ENCODE data around the gene TNK1. TPM values are rescaled to one million over a fixed set of nuclear protein-coding genes. Genes with fewer than 3 reads are reported as not detected.

TNK1 gene
- total RNA-seq, 1 experiment from 2014 or later, result 16.8 TPM

- CTCF ChIA-PET, result interaction anchor here (0.8 to 1.4 kb wide), 6 partner anchors 11 to 283 kb away, joined by 3 to 20 read pairs (median 4); partner anchors contain the start of genes PLSCR3, TMEM102, TNK1 and TP53
- ATAC-seq, result peak; percentile 35
- TF ChIP-seq CTCF (IDR thresholded peaks at IDR 0.05 in 2 of 3, conservative IDR thresholded peaks at IDR 0.05 in 1 of 3; ENCODE audit: borderline replicate concordance in 1 of 3, insufficient read depth in 1 of 3, low read depth in 2 of 3, low read length in 2 of 3) (no peak), ZNF274 (IDR thresholded peaks at IDR 0.05; ENCODE audit: low read depth, low read length) (no peak), EZH2 (IDR thresholded peaks at IDR 0.05) (no peak), CBX3 (IDR thresholded peaks at IDR 0.05; ENCODE audit: low read depth) (no peak), YY1 (IDR thresholded peaks at IDR 0.05; ENCODE audit: extremely low read depth, insufficient replicate concordance, low read depth, low read length) (peak; percentile 39), ZFX (IDR thresholded peaks at IDR 0.05) (0 out of 2 replicates have a peak, but pooled peaks have one; percentile 14), EZH2phosphoT487 (IDR thresholded peaks at IDR 0.05; ENCODE audit: borderline replicate concordance) (no peak), MAX (IDR thresholded peaks at IDR 0.05) (no peak), CEBPB (IDR thresholded peaks at IDR 0.05; ENCODE audit: low read depth) (no peak), FOSL1 (IDR thresholded peaks at IDR 0.05; ENCODE audit: low read depth) (no peak), RAD21 (IDR thresholded peaks at IDR 0.05; ENCODE audit: low read depth) (no peak), SP1 (IDR thresholded peaks at IDR 0.05; ENCODE audit: low read depth) (no peak), TCF7L2 (IDR thresholded peaks at IDR 0.05; ENCODE audit: borderline replicate concordance, extremely low read depth, insufficient read depth, insufficient read length) (no peak), POLR2A (IDR thresholded peaks at IDR 0.05; ENCODE audit: borderline replicate concordance, extremely low read depth, insufficient read depth, insufficient read length) (peak; percentile 49), ZBTB33 (IDR thresholded peaks at IDR 0.05; ENCODE audit: extremely low read depth, insufficient replicate concordance, low read length) (no peak), REST (IDR thresholded peaks at IDR 0.05; ENCODE audit: low read depth) (no peak), EGR1 (IDR thresholded peaks at IDR 0.05; ENCODE audit: low read depth) (0 out of 2 replicates have a peak, but pooled peaks have one; percentile 24), SIN3A (IDR thresholded peaks at IDR 0.05; ENCODE audit: low read depth) (no peak), POLR2AphosphoS5 (IDR thresholded peaks at IDR 0.05; ENCODE audit: low read depth, low read length) (peak; percentile 55; the same call in 1 of the 2 replicates)
These were observed 24.0 kb downstream of the TNK1 start for GRCh38 chr17:7404737-7405349.

More at GRCh38 chr17:7404737-7405349, 24.0 kb downstream of the TNK1 start:
- H3K27me3 ChIP-seq (ENCODE audit: insufficient read depth, low read length), result no peaks in the 10 kb centered on the region
- H3K4me3 ChIP-seq (replicated peaks in 1 of 2; ENCODE audit: low read depth in 1 of 2, low read length in 2 of 2), result peak overlapping the region; percentile 61 to 72
- H3K4me1 ChIP-seq (ENCODE audit: control insufficient read depth in 1 of 2, insufficient read depth in 2 of 2, low read length in 2 of 2), result peaks cover 30 to 43% of the 10 kb centered on the region in 2 experiments
- ChIA-PET POLR2A (interaction anchor here (0.8 to 2.3 kb wide), 15 partner anchors 11 to 179 kb away, joined by 3 to 33 read pairs (median 5); partner anchors contain the start of genes MPDU1, NEURL4, PLSCR3 and POLR2A), RAD21 (ENCODE audit: low non-redundant PET in 1 of 2, low total read pairs in 2 of 2, uncharacterized antibody in 2 of 2, unreplicated experiment in 2 of 2) (interaction anchor here (0.5 to 1.2 kb wide), 3 partner anchors 10 to 123 kb away, joined by 3 read pairs; partner anchors contain the start of genes PLSCR3 (in 1 of the 2) and SLC2A4 (in 1 of the 2))
- no peaks in the 10 kb centered on the region for H3K9me2 ChIP-seq (ENCODE audit: insufficient read depth)
- H3K9ac ChIP-seq (ENCODE audit: low read length), result peak overlapping the region; percentile 84
- intact Hi-C loops (cut with micrococcal nuclease), result loop anchor here (1.0 kb wide), 1 partner anchor 30 kb away; the partner anchor contains the start of gene TMEM102
- DNase-seq (ENCODE audit: low read depth, low spot score), result no peak
- H3K27ac ChIP-seq (ENCODE audit: low read depth, low read length), result peak overlapping the region; percentile 70
- no TSS peak for BruUV-seq (replicated peaks)
- H3K9me3 ChIP-seq (ENCODE audit: control insufficient read depth in 1 of 2, insufficient read depth in 1 of 2, low read depth in 1 of 2, low read length in 2 of 2), result no peaks in the 10 kb centered on the region
- peaks cover 0 to 2% of the 10 kb centered on the region in 2 experiments; a peak in 1 of 4 replicates for H3K36me3 ChIP-seq (ENCODE audit: control insufficient read depth in 1 of 2, insufficient read depth in 2 of 2, low read length in 2 of 2)
- peaks cover 8% of the 10 kb centered on the region for H3K79me2 ChIP-seq (ENCODE audit: insufficient read depth, low read length)
- H2AFZ ChIP-seq (ENCODE audit: low read depth, low read length, poor library complexity, severe bottlenecking), result no peak overlapping the region
- peak overlapping the region; percentile 81 for H3K4me2 ChIP-seq (ENCODE audit: low read length)
- no peaks in the 10 kb centered on the region for H4K20me1 ChIP-seq (ENCODE audit: insufficient read depth)

Measured in HCT116 (cell line).